GM18858 (cell line): ENCODE measurements around the gene SPAG6.

Source experiments
- ATAC-seq: cut with Tn5 transposase; IDR thresholded peaks from one replicate; pipeline ENCODE4 v1.9.1; 2021; ENCODE audit not compliant: unreplicated experiment

The SPAG6 gene

DNA sequence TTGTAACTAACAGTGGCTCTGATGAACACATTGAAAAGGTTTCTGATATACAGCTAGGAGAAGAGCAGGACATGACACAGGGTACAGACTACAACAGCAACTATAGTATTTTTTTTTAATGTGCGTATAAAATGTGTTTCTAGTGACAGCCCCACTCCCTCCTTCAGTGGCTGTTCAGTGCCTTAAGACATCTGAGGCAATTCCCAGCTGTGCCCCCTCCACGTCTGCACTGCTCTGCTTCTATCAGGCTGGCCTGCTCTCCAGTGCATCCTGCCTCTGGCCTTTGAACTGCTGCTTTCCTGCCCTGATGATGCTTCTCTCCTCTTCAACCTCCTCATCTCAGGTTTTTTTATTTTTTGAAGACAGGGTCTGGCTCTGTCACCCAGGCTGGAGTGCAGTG is 111.2 kb downstream of the SPAG6 start:
- no peak for ATAC-seq

DNA sequence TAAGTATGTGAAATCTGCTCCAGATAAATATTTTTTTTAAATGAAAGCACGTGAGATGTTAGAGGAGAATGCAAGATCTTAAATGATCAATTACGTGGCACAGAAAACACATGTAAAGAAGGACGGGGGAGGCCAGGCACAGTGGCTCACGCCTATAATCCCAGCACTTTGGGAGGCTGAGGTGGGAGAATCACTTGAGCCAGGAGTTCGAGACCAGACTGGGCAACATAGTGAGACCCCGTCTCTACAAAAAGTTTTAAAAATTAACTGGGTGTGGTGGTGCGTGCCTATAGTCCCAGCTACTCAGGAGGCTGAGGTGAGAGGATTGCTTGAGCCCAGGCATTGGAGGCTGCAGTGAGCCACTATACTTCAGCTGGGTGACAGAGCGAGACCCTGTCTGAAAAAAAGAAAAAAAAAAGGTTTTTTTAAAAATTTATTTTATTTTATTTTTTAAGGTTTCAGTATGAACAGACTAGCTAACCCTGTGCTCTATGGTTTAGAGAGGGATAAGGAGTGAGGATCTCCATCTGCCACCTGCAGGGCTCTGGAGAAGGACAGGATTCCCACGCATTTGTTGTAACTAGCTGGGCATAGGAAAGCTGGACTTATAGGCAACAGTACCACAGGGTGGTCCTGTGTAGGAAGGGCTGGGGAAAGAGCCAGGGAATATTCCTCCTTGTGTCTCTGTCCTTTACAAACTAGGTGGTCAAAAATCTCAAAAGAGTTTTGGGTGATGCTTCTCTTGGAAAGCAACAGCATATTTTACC is 113.2 kb downstream of the SPAG6 start:
- no peak for ATAC-seq

DNA sequence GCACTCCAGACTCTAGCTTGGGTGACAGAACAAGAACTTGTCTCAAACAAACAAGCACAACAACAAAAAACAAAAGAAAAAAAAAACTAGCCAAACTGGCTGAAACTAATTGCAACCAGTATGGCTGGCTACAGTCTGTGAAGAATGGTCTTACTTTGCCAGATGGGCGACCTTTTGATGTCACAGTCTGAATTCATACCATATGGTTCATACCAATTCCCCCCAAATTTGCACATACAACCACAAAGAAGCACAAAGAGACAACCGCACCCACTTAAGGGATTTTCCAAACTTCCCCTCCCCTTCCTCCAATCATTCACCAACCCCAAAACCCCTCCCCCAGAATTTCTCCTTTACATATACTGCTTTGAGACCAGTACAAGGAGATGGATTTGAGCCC is 114.2 kb downstream of the SPAG6 start:
- no peak for ATAC-seq

DNA sequence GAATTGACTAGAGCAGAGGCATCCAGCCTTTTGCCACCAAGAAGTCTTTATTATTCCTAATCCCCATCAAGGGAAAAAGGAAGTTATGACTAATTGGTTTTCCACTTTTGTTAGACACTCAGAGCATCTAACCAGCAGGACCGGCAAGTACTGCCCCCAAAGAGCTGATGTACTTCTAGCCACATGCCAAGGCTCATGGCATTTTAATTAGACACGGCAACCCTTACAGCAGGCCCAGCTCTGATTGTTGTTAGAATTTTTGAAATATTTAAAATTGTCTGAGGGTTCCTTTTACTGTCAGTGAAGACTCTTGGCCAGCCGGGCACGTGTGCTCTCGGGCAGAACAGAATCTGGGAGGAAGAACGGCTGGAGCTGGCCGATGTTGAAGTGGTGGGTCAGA is 114.8 kb downstream of the SPAG6 start:
- no peak for ATAC-seq

DNA sequence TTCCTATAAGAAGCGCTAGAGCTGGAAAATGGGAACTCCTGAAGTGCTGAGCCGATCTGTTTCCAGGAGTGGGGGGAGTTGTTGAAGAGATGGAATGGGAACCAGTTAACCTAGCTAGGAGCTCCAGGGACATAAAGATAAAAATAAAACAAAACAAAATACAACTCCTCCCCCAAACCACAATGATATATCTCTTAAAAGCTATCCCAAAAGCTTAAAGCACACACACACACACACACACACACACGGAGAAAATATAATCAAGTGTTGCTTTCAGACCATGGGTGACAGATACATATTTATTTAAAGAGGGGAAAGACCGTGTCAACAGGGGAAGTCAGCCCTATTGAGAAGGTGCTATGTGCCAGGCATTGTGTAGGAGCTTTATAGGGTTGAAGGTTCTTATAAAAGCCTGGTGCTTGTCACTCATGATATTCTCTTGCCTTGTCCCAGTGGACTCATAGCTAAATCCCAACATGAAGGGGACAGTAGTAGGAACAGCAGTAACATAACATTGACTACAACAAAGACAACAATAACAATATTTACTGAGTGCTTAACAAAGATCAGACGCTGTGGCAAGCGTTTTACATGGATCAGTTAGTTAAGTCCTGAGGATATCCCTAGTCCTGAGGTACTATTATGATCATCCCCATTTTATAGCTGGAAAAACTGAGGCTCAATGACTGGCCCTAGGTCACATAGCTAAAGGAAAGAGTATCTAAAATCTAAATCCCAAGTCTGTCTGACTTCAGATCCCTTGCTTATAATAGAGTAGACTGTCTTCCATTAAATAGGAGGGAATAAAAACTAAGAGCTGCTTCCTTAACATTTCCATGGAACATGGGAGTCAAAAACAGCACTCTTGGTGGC is 115.5 kb downstream of the SPAG6 start:
- ATAC-seq, result no peak

DNA sequence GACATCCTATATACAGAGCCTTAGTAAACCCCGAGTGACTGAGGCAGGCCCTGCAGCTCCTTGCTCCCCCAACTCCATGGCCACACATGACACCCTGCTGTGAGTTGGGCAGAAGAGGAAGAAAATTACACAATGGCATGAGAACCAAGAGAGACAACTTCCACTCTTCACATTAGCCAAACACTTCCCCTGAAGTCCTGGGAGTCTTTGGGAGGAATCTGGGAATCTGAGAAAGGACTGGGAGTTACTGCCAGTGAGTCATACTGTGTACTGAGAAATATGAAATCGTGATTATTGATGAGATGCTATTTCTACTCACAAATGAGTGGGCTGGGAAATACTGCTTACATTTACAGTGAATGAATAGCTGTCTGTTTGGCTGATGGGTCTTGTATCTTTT is 116.6 kb downstream of the SPAG6 start:
- ATAC-seq, result no peak

DNA sequence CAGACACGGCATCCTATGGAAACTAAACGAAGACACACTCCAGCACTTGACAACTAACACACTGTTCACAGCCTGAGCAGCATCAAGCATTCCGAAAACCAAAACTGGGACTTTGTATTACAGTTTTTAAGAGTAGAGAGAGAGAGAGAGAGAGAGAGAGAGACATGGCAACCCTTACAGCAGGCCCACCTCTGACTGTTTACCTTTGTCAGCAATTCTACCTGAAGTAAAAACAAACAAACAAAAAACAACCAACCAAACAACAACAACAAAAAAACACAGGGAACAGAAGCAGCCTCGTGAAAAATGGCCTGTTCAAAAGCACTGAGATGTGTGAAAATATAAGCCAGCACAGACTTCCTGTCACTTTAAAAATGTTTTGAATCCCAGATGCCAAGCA is 118.0 kb downstream of the SPAG6 start:
- no peak for ATAC-seq

DNA sequence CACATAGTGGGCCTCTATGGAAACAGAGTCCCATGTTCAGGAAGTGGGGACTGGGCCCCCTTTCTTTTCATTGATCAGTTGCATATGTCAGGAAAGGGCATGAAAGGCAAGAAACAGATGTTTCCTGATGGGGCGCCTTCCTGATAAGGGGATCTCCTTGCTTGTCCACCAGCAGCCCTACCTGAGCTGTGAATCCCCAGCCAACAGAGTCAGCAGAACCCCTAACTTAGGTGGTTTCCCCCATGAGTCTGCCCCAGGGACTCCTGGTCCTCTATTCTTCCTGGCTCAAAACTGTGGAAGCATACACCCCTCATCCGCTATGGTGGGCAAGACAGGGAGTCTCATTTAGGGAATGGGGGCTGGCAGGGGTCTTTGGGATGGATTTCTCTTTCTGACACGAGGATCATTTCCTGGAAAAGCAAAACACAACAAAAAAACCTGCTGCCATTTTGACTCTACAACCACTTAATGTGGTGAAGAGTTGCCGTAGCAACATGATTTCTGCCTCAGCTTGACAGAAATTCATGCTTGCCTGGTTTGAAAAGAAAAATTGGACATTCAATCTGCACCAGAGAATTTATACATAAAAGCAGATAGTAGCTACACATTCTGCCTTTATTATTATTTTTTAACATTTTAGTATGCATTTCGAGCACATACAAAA is 119.8 kb downstream of the SPAG6 start:
- no peak for ATAC-seq

DNA sequence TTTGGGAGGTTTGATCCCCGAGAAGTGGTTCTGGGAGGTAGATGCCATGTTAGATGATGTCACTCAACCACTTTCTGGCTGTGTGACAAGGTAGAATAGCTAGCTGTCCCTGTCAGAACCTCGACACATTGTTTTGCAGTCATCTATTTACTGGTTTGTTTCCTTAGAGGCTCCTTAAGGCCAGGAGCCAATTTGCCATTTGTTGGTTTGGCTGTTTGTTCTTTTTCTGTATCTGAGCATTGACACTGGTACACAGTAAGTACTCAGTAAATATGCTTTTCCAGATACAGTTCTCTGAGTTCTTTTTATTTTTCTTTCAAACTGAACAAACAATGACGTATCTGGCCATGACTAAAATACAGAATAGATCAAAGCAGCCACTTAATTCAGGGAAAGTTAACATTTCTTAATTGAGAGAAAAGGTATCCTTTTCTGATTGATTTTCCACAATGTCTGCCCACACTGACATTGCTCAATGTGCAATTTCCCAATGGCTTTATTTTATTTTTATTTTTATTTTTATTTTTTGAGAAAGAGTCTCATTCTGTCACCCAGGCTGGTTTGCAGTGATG is 121.6 kb downstream of the SPAG6 start:
- no peak for ATAC-seq
